ENCODE data around the gene SKAP1.

Gene SKAP1

DNA sequence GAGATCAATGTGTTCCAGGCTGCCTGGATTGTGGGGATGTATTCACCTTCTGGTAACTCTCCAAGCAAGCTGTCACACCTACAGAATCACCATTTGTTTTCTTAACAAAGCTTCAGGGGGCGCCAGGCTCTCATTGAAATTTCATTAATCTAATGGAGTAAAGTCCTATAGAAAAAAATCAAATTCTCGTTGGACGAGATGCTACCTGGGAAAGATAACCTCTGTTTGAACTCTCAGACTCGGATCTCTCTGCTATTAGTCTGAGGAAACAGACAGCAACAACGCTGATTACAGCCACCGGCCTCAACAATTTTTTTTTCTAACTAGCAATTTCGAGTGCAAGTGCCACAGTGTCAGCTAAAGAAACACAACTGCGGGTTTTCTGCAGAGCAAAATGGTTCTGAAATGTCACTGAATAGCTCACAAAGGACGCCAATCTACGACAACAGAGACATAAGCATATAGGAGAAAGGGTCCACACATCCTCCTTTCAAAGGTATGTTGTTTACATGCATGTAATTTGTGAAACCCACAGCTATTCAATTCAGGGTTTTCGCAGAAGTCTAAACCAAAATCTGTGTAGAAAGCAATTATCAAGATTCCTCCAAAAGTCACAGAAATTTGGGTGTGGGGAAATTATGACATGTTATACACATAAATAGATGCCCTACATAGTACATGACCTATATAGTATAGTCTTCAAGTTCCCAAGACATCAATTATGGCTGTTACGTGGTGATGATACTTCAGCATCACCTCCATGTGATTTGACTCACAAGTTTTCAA lies 135.8 kb downstream of the SKAP1 start:
- ATAC-seq = no peak
- no peak for TF ChIP-seq ISL1 (CRISPR knock-in tag; IDR thresholded peaks at IDR 0.05)
- no peak for TF ChIP-seq RARB (CRISPR knock-in tag; IDR thresholded peaks at IDR 0.05)
- TF ChIP-seq TCF4 (CRISPR knock-in tag; IDR thresholded peaks at IDR 0.05; ENCODE audit: borderline replicate concordance) = no peak
- no peak for TF ChIP-seq OSR1 (CRISPR knock-in tag; IDR thresholded peaks at IDR 0.05)
- TF ChIP-seq, protein P1, sequence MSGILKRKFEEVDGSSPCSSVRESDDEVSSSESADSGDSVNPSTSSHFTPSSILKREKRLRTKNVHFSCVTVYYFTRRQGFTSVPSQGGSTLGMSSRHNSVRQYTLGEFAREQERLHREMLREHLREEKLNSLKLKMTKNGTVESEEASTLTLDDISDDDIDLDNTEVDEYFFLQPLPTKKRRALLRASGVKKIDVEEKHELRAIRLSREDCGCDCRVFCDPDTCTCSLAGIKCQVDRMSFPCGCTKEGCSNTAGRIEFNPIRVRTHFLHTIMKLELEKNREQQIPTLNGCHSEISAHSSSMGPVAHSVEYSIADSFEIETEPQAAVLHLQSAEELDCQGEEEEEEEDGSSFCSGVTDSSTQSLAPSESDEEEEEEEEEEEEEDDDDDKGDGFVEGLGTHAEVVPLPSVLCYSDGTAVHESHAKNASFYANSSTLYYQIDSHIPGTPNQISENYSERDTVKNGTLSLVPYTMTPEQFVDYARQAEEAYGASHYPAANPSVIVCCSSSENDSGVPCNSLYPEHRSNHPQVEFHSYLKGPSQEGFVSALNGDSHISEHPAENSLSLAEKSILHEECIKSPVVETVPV (CRISPR knock-in tag; IDR thresholded peaks at IDR 0.05) = no peak
- no peak for TF ChIP-seq ZC3H10 (CRISPR knock-in tag; IDR thresholded peaks at IDR 0.05)
- no peak for TF ChIP-seq PPARA (CRISPR knock-in tag; IDR thresholded peaks at IDR 0.05; ENCODE audit: borderline replicate concordance)
- no peak for TF ChIP-seq GLIS3 (CRISPR knock-in tag; IDR thresholded peaks at IDR 0.05)

DNA sequence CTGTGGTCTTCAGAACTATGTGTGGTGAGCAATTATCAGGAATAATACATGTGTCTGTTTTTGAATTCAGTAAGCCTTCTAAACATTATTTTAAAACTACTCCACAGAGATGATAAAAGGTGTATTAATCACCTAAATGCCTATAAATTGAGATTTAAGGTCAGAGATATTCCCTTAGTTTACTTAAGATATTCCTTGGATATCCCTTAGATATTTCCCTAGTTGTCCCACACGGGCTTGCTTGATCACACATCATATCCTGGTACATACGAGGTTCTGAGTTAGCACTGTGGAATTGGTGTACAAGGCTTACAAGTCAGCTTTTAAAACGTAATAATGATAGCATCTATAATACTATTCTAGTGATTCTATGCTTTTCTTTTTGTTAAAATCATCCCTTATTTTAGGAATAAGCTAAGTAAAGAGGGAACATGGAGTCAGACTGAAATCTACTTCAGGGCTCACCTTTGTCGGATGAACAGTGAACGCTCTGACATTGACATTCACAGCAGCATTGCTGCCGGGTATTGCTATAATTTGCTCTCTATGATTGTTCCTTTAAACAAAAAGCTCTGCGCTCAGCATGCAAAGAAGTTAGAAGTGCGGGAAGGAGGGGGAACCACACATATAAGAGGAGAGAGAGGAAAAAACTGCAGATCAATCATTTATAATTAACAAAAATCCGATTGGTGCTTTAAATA lies 136.5 kb downstream of the SKAP1 start:
- TF ChIP-seq TOX (CRISPR knock-in tag; IDR thresholded peaks at IDR 0.05; ENCODE audit: borderline replicate concordance) (no peak), SNAI2 (CRISPR knock-in tag; IDR thresholded peaks at IDR 0.05) (no peak), ZNF70 (CRISPR knock-in tag; IDR thresholded peaks at IDR 0.05) (no peak), ESRRG (CRISPR knock-in tag; IDR thresholded peaks at IDR 0.05) (no peak), ZNF565 (CRISPR knock-in tag; conservative IDR thresholded peaks at IDR 0.05; ENCODE audit: low read depth) (no peak), ZC3H10 (CRISPR knock-in tag; IDR thresholded peaks at IDR 0.05) (no peak), TCF4 (CRISPR knock-in tag; IDR thresholded peaks at IDR 0.05; ENCODE audit: borderline replicate concordance) (no peak), ZFP3 (CRISPR knock-in tag; IDR thresholded peaks at IDR 0.05) (no peak), RARB (CRISPR knock-in tag; IDR thresholded peaks at IDR 0.05) (no peak), PPARA (CRISPR knock-in tag; IDR thresholded peaks at IDR 0.05; ENCODE audit: borderline replicate concordance) (no peak), OSR1 (CRISPR knock-in tag; IDR thresholded peaks at IDR 0.05) (no peak), ZFP30 (CRISPR knock-in tag; IDR thresholded peaks at IDR 0.05) (no peak), BACH2 (CRISPR knock-in tag; IDR thresholded peaks at IDR 0.05; ENCODE audit: borderline replicate concordance) (no peak), ZNF8 (CRISPR knock-in tag; IDR thresholded peaks at IDR 0.05) (no peak), GLIS3 (CRISPR knock-in tag; IDR thresholded peaks at IDR 0.05) (no peak), CSDC2 (CRISPR knock-in tag; IDR thresholded peaks at IDR 0.05) (no peak)
- TF ChIP-seq, protein P2, sequence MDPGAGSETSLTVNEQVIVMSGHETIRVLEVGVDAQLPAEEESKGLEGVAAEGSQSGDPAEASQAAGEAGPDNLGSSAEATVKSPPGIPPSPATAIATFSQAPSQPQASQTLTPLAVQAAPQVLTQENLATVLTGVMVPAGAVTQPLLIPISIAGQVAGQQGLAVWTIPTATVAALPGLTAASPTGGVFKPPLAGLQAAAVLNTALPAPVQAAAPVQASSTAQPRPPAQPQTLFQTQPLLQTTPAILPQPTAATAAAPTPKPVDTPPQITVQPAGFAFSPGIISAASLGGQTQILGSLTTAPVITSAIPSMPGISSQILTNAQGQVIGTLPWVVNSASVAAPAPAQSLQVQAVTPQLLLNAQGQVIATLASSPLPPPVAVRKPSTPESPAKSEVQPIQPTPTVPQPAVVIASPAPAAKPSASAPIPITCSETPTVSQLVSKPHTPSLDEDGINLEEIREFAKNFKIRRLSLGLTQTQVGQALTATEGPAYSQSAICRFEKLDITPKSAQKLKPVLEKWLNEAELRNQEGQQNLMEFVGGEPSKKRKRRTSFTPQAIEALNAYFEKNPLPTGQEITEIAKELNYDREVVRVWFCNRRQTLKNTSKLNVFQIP (CRISPR knock-in tag; IDR thresholded peaks at IDR 0.05; ENCODE audit: borderline replicate concordance, low read depth) = no peak
- TF ChIP-seq, protein P3, sequence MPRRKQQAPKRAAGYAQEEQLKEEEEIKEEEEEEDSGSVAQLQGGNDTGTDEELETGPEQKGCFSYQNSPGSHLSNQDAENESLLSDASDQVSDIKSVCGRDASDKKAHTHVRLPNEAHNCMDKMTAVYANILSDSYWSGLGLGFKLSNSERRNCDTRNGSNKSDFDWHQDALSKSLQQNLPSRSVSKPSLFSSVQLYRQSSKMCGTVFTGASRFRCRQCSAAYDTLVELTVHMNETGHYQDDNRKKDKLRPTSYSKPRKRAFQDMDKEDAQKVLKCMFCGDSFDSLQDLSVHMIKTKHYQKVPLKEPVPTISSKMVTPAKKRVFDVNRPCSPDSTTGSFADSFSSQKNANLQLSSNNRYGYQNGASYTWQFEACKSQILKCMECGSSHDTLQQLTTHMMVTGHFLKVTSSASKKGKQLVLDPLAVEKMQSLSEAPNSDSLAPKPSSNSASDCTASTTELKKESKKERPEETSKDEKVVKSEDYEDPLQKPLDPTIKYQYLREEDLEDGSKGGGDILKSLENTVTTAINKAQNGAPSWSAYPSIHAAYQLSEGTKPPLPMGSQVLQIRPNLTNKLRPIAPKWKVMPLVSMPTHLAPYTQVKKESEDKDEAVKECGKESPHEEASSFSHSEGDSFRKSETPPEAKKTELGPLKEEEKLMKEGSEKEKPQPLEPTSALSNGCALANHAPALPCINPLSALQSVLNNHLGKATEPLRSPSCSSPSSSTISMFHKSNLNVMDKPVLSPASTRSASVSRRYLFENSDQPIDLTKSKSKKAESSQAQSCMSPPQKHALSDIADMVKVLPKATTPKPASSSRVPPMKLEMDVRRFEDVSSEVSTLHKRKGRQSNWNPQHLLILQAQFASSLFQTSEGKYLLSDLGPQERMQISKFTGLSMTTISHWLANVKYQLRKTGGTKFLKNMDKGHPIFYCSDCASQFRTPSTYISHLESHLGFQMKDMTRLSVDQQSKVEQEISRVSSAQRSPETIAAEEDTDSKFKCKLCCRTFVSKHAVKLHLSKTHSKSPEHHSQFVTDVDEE (CRISPR knock-in tag; IDR thresholded peaks at IDR 0.05) = no peak
- TF ChIP-seq, protein P4, sequence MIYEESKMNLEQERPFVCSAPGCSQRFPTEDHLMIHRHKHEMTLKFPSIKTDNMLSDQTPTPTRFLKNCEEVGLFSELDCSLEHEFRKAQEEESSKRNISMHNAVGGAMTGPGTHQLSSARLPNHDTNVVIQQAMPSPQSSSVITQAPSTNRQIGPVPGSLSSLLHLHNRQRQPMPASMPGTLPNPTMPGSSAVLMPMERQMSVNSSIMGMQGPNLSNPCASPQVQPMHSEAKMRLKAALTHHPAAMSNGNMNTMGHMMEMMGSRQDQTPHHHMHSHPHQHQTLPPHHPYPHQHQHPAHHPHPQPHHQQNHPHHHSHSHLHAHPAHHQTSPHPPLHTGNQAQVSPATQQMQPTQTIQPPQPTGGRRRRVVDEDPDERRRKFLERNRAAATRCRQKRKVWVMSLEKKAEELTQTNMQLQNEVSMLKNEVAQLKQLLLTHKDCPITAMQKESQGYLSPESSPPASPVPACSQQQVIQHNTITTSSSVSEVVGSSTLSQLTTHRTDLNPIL (CRISPR knock-in tag; IDR thresholded peaks at IDR 0.05; ENCODE audit: low read depth) = no peak
- TF ChIP-seq, protein P5, sequence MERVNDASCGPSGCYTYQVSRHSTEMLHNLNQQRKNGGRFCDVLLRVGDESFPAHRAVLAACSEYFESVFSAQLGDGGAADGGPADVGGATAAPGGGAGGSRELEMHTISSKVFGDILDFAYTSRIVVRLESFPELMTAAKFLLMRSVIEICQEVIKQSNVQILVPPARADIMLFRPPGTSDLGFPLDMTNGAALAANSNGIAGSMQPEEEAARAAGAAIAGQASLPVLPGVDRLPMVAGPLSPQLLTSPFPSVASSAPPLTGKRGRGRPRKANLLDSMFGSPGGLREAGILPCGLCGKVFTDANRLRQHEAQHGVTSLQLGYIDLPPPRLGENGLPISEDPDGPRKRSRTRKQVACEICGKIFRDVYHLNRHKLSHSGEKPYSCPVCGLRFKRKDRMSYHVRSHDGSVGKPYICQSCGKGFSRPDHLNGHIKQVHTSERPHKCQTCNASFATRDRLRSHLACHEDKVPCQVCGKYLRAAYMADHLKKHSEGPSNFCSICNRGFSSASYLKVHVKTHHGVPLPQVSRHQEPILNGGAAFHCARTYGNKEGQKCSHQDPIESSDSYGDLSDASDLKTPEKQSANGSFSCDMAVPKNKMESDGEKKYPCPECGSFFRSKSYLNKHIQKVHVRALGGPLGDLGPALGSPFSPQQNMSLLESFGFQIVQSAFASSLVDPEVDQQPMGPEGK (CRISPR knock-in tag; IDR thresholded peaks at IDR 0.05; ENCODE audit: borderline replicate concordance) = no peak
- no peak for ATAC-seq

Measured in SK-N-SH treated with all-trans-retinoic acid at 6 μM for 48 hours (cell line).